OCI-LY3 (cell line): ENCODE measurements around the gene TMEM242.
A peak's percentile ranks its signal among the peaks of the same experiment; 100 is the strongest.

Experiments used
- H2AFZ ChIP-seq: fragments of 200-600, 300-600 bp; shearing (Covaris generic); 2 replicates; pipeline ENCODE4 v1.6.0; 2014; ENCODE audit warnings: antibody characterized with exemption, low read depth, low read length
- H3K27ac ChIP-seq: fragments of 200-600, 300-600 bp; sonication (generic); 2 replicates; pipeline ENCODE4 v1.5.1; 2014; ENCODE audit warnings: mild to moderate bottlenecking, low read length, moderate library complexity, mixed read lengths
- H3K27me3 ChIP-seq: fragments of 200-600, 300-600 bp; sonication (generic); 2 replicates; pipeline ENCODE4 v1.6.1; 2014; ENCODE audit warnings: low read depth, low read length, mixed read lengths
- H3K36me3 ChIP-seq: fragments of 200-600, 300-600 bp; sonication (generic); replicated peaks from 2 replicates; pipeline ENCODE3; 2014; ENCODE audit warnings: low read depth, low read length, mixed read lengths
- H3K4me1 ChIP-seq: fragments of 300-600, 200-600 bp; sonication (generic); 2 replicates; pipeline ENCODE4 v1.6.1; 2014; ENCODE audit warnings: low read length, mixed read lengths
- H3K4me2 ChIP-seq: fragments of 200-600, 300-600 bp; sonication (generic); 2 replicates; pipeline ENCODE4 v1.6.1; 2014; ENCODE audit warnings: low read length, mixed read lengths
- H3K4me3 ChIP-seq: fragments of 300-600, 200-600 bp; sonication (generic); 2 replicates; pipeline ENCODE4 v1.5.1; 2014; ENCODE audit warnings: antibody characterized with exemption, mild to moderate bottlenecking, low read length, moderate library complexity
- H3K79me2 ChIP-seq: fragments of 300-600, 200-600 bp; shearing (Covaris generic); 2 replicates; pipeline ENCODE4 v1.6.1; 2014; ENCODE audit warnings: mild to moderate bottlenecking, low read length, mixed read lengths
- H3K9ac ChIP-seq: fragments of 300-600, 200-600 bp; shearing (Covaris generic); 2 replicates; pipeline ENCODE4 v1.6.0; 2014; ENCODE audit warnings: mild to moderate bottlenecking, low read length, moderate library complexity
- H3K9me3 ChIP-seq: fragments of 200-600, 300-600 bp; shearing (Covaris generic); 2 replicates; pipeline ENCODE4 v1.6.1; 2014; ENCODE audit warnings: low read length, mixed read lengths; ENCODE audit not compliant: insufficient read depth
- H4K20me1 ChIP-seq: fragments of 200-600, 300-600 bp; sonication (generic); 2 replicates; pipeline ENCODE4 v1.6.1; 2016; ENCODE audit warnings: low read length, mixed read lengths; ENCODE audit not compliant: insufficient read depth
- CTCF ChIP-seq: fragments of 200-600, 300-600 bp; sonication (generic); IDR thresholded peaks from 2 replicates; pipeline ENCODE4 v1.5.1; 2014; ENCODE audit warnings: antibody characterized with exemption, low read length, low read depth
- EZH2phosphoT487 ChIP-seq: fragments of 200-600 bp; shearing (Covaris generic); IDR thresholded peaks from 2 replicates; pipeline ENCODE4 v1.6.1; 2018; ENCODE audit warnings: antibody characterized with exemption, mixed run types, low read depth

TMEM242 gene

GRCh38 chr6:157244780-157245179 is 78.5 kb downstream of the TMEM242 start:
- Histone ChIP-seq H3K36me3 (no peaks in the 10 kb centered on the region), H3K79me2 (no peaks in the 10 kb centered on the region), H2AFZ (no peak overlapping the region), H3K4me2 (no peak overlapping the region), H3K9me3 (no peaks in the 10 kb centered on the region), H3K4me3 (no peak overlapping the region), H4K20me1 (no peaks in the 10 kb centered on the region), H3K9ac (no peak overlapping the region), H3K4me1 (peaks cover 8% of the 10 kb centered on the region), H3K27me3 (0 out of 2 replicates have a peak, but pooled peaks cover under 1% of the 10 kb centered on the region), H3K27ac (no peak overlapping the region)
- TF ChIP-seq EZH2phosphoT487 (no peak), CTCF (no peak)

GRCh38 chr6:157244175-157244574 is 79.1 kb downstream of the TMEM242 start:
- H4K20me1 ChIP-seq: no peaks in the 10 kb centered on the region
- H3K27ac ChIP-seq: no peak overlapping the region
- H3K79me2 ChIP-seq: no peaks in the 10 kb centered on the region
- no peak overlapping the region for H3K4me2 ChIP-seq
- H3K9ac ChIP-seq: no peak overlapping the region
- 0 out of 2 replicates have a peak, but pooled peaks cover 3% of the 10 kb centered on the region for H3K27me3 ChIP-seq
- H2AFZ ChIP-seq: no peak overlapping the region
- no peak overlapping the region for H3K4me3 ChIP-seq
- TF ChIP-seq CTCF (no peak), EZH2phosphoT487 (no peak)
- H3K9me3 ChIP-seq: no peaks in the 10 kb centered on the region
- H3K4me1 ChIP-seq: peaks cover 8% of the 10 kb centered on the region
- no peaks in the 10 kb centered on the region for H3K36me3 ChIP-seq

GRCh38 chr6:157242791-157243190 is 80.5 kb downstream of the TMEM242 start:
- H3K9me3 ChIP-seq: no peaks in the 10 kb centered on the region
- H3K9ac ChIP-seq: no peak overlapping the region
- no peaks in the 10 kb centered on the region for H3K36me3 ChIP-seq
- peaks cover 8% of the 10 kb centered on the region for H3K4me1 ChIP-seq
- 0 out of 2 replicates have a peak, but pooled peaks cover 3% of the 10 kb centered on the region for H3K27me3 ChIP-seq
- H3K79me2 ChIP-seq: no peaks in the 10 kb centered on the region
- TF ChIP-seq EZH2phosphoT487 (no peak), CTCF (no peak)
- no peaks in the 10 kb centered on the region for H4K20me1 ChIP-seq
- no peak overlapping the region for H3K4me2 ChIP-seq
- no peak overlapping the region for H2AFZ ChIP-seq
- H3K4me3 ChIP-seq: no peak overlapping the region
- H3K27ac ChIP-seq: no peak overlapping the region

GRCh38 chr6:157240960-157241311 is 82.4 kb downstream of the TMEM242 start:
- no peak overlapping the region for H3K27ac ChIP-seq
- H3K4me2 ChIP-seq: peak overlapping the region; percentile 98
- no peaks in the 10 kb centered on the region for H4K20me1 ChIP-seq
- H3K4me1 ChIP-seq: peaks cover 8% of the 10 kb centered on the region
- H3K27me3 ChIP-seq: 0 out of 2 replicates have a peak, but pooled peaks cover 3% of the 10 kb centered on the region
- H2AFZ ChIP-seq: 0 out of 2 replicates have a peak overlapping the region, but pooled peaks have one; percentile 91
- peak overlapping the region; percentile 77 for H3K4me3 ChIP-seq
- no peaks in the 10 kb centered on the region for H3K9me3 ChIP-seq
- H3K79me2 ChIP-seq: no peaks in the 10 kb centered on the region
- H3K9ac ChIP-seq: no peak overlapping the region
- H3K36me3 ChIP-seq: no peaks in the 10 kb centered on the region
- no peak for TF ChIP-seq EZH2phosphoT487
- TF ChIP-seq CTCF: no peak
